CMK (cell line): ENCODE measurements around the gene ATF7IP.
A peak's percentile ranks its signal among the peaks of the same experiment; 100 is the strongest.
"Not testable (repeated sequence)": the region's sequence is repeated elsewhere in the genome, so short reads cannot be mapped to it uniquely, and the experiment has no call there.

Source experiments
- DNase-seq: peaks from one replicate; pipeline ENCODE4 v3.0.0-alpha.2; 2010; ENCODE audit warnings: low read depth

Gene ATF7IP

DNA sequence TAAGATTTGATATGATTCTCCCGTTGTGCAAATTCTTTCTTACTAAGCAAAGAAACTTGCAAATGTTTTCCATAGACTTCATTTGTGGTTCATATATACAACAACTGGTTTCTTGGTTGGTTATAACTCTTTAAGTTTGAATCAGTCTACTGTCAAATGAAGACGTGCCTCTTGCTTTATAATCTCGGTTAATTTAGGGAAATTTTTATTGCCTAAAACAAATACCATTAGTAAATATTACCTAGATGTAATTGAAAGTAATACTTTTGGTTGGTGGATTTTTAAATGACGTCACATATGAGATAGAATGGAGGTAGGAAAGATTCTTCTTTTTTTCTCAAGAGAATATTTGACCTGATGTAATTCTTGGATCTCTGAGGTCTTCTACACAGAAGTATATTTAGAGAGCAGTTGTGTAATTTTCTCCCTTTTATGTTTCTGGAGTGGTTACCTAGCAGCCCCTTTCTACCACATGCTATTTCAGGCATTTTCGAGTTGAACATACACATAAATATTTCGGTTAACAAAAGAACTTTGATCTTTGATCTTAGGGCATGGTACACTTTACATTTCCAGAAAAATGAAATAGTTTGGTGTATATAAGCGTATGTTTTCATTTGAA is 1.7 kb downstream of the ATF7IP start:
- no peak for DNase-seq

DNA sequence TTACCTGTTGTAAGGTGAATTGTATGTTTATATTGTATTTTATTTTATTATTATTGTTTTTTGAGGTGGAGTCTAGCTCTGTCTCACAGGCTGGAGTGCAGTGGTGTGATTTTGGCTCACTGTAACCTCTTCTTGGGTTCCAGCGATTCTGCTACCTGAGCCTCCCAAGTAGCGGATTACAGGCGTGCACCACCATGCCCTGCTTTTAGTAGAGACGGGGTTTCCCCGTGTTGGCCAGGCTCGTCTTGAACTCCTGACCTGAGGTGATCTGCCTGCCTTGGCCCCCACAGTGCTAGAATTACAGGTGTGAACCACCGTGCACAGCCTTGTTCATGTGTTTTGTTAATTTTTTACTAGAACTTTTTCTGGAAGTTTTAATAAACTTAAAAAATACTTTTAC is 3.8 kb downstream of the ATF7IP start:
- DNase-seq: no peak

DNA sequence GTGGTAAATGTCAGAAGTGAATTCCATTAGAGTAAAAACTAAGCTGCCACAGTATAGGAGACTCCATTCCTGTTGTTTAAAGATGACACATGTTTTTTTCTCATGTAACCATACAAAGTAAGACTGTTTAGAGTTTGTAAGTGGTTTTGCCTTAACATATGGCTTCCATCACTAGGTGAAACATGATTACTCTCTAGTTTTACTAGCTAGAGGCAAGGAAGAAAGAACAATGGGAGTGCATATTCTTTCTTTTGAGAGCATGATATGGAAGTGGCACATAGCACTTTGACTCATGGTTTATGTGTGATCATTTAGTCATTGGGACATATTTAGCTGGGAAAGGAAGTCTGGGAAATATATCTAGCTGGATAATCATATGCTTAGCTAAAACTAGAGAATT is 7.7 kb downstream of the ATF7IP start:
- DNase-seq: no peak

DNA sequence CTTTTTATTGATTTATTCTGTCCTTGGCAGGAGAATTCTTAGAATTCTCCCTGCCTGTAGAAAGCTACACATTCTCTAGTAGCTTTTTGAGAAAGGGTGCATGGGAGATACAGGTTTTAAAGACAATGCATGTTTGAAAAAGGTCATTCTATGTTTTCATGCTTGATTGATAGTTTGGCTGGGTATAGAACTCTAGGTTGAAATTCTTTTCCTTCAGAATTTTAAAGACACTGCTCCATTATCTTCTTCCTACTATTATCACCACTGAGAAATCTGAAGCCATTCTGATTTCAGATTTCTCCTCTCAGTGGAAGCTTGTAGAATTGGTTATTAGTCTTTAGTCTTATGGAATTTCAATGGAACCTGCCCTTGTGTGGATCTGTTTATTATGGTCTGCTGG is 14.0 kb downstream of the ATF7IP start:
- DNase-seq: no peak

DNA sequence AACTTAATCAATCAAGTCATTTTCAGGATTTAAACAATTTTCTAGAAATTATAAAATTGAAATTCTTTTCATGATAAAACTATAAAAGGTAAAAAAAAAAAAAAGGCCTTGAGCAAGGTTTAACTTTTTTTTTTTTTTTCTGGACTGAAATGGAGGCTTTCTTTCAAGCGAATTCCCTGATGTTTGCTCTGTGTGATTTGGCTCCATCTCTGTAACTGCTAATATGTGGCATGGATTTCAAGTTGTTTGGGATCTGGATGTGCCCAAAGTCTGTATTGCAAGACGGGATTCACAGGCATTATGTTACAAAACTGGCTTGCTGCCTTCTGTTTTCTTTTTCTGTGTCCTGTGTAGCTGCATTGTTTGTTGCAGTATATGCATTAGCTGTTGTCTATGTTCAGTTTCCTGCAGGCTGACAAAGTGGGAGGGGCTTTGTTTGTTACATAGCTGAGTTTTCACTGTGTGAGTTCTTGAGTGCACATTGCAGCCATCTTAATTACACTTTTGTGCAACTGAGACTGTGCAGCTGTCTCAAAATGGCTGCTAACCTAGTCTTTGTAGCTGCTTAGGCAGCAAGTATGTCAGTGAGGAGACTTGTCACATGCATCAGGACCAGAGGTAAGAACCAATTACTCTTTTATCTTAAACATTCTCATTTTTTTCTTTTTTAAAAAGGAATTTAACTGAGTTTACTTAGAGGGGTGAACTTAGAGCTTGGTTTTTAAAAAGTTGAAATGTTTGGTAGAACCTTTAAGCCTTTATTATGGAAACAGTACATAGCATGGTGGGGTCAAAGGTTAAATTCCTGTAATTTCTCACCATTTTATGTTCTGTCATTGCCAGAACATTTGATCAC is 19.5 kb downstream of the ATF7IP start:
- peak; percentile 55 for DNase-seq

DNA sequence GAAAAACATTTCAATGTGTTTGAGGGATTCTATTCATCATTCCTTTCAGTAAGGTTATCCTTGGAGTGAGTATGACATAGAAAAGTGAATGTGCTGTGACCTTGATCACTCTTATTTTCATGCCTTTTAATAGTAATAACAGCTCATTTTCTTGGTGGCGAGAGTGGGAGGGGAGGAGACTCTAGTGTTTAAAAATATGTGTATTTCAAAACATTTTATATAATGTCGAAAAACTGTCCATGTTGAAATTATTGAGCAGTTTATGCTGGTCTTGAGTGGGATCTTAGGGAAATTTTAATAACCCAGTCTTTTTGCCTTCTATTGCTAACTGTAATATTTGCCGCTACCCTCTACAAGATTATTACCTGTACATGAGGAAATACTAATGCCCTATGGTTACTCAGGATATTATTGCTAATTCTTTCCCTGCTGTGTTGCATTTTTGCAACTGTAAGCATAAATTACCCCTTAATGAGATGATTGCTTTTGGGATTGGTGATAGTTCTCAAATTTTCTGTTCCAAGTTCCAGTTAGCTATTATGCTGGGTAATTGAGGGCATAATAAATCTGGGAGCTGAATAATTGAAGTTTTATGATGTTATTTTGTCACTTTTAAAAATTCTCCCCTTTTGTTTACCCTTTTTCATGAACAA is 21.9 kb downstream of the ATF7IP start:
- no peak for DNase-seq

DNA sequence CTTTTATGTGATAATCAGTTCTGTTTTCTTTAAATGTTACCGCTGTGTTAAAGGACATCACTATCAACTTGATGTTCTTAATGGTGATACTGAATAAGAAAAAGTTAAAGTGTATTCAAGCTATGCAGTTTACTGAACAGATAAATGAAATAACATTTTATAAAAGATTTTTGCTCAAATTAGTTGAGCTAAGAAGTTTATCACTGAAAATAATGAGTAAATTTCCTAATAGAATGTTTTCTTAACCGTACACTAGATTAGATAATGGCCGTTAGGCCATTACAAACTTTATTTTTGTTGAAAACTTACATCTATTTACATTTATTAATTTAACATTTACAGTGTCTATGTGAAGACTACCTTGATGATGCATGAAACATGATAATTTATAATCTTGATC is 25.0 kb downstream of the ATF7IP start:
- DNase-seq: no peak

DNA sequence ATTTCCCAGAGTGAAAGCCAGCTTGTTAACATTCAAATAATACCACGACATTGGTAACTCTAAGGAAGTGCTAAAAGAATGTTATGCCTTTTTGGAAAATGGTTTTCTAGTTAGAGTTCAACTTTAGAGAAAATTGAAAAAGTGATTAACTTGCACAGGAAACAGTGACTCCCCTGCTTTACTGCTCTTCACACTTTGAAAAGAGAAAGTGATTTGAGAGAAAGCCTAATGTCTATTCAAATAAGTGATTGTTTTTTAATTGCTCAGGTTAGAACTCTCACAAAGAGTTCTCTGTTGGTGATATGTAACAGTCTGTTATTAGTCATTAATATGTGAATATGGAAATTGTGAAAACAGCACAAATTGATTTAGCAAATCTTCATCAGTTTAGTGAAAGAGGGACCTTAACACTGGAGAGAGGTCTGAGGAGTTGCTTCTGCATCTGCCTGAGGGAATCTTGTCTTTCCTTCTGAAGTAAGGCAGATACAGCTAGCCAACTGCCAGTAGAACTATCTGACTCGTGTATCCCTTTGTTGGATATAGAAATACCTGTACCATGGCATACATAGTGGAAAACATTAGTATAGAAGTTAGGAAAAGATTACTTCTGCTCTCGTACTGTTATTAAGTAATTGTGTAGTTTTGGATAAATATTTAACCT is 25.5 kb downstream of the ATF7IP start:
- no peak for DNase-seq

DNA sequence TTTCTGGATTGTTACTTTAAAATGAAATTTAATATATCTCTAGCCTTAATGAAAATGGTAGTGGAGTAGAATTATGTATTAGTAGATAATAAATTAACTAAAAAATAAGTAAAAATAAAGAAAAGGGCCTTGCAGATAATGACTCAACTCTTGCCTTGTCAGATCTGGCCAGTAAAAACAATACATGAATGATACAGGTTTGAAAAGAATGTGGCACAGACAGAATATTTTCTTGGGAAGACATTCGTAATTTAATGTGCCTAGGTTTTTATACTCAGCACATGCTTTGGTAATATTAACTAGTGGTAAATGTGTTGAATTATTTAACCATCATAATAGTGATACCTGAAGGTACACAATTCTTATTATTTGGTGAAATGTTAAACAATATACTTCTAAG is 28.3 kb downstream of the ATF7IP start:
- DNase-seq: no peak

DNA sequence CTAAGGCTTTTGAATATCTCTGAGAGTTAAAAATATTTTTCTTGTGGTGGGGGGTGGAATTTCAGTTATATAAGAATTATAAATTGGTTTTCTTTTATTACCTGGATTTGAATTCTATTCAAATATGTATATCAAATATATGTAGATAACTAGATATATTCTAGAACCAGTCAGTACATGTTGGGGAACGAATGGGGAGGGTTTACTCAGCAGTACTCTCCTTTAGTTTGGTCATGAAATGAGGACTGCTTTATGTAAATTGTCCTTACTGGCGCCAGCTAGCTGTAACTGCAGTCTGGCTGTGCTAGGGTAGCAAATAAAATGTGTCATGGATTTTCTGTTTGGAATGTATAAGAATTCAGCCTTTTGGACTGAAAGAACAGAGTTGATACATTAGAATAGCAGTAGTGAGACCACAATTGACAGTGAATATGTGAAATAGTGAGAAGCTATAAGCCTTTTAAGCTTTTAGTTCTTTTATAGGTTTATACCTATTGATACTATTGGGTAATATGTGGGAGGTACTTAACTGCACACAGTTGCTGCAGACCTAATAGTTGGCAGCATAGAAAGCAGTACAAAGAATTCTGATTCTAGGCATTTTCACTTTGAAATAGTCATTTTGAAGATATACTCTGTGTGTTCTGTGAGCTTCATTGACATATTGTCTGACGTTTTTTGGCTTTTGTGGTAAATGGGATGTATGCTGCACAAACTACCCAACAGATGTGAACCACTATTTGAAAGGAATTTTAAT is 29.0 kb downstream of the ATF7IP start:
- DNase-seq: peak; percentile 44

DNA sequence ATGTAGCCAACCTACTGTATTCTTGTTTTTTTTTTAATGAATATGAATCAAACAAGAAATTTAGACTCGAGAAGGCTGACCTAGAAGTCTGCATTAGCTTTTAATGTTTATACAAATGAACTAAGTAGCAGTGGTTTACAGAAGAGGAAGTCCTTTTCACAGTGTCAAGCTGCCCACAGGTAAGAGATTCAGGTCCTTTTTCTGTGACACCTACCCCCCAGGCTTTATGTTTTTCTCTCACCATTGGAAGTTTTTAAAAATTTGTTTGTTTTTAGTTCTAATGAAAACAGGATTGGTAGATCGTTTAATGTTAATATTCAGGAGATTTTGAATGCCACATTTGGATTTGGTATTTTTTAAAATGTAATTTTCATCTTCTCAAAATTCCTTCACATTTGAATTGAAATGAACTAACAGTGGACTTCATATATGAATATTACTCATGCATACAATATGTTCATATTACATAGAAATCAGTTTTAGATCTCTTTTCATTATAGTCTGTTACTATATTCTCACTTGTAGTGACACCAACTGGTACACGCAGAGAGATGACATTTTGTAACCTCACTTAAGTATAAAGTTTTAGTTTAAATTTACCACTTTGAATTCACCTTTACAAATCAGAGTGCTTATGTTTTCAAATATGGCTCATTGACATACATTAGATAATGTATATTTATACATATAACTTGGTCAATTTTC is 29.7 kb downstream of the ATF7IP start:
- no peak for DNase-seq

DNA sequence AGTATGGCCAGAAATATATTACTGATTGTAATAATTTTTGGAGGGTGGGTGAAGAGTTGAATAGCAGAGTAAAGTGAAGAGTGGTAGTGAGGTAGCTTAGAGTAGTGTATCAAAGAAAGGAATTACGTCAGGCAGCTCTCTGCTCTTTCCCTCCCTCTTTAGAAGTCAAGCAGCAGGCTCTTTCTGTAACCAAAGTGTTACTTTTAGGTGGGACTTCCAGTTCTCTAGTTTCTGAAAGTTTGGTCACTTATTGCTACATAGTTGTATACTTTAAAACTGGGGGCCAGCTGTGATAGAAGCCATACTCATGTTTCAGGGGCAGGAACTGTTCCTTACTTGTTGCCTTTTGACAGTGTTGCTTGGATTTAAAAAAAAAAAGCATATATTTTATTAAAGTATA is 30.6 kb downstream of the ATF7IP start:
- DNase-seq: no peak

DNA sequence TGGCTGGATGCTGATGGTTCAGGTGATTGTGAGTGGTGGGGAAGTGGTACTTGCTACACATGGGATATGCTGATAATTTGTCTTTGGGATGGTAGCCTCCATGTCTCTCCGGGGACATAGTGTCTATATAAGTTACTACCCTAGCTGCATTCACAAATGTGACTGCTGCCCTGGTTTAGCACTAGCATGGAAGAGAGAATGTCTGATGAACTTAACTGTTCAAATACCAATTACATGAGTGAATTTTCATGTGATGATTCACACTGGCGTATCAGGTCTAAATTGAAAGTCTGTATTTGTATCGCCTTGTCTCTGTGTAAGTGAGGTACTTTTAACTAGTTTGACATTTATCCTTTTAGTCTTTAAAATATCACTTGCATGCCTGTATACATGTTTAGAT is 34.4 kb downstream of the ATF7IP start:
- DNase-seq: no peak

DNA sequence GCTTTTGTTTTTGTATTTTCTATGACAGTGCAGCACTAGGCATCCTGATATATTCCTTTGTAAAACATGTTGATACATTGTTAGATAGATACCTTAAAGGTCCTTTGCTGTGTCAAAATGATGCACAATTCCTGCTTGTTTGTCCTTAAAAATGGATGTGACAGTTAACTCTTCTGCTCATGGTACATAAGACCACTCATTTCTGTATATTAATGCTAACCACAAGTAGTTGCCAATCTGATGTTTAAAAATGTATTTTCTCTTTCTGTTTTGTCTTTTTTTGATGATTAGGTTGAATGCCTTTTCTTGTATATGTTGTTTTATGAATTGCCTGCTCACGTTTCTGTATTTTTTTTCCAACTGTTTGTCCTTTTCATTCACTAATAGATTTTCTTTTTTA is 35.1 kb downstream of the ATF7IP start:
- no peak for DNase-seq

DNA sequence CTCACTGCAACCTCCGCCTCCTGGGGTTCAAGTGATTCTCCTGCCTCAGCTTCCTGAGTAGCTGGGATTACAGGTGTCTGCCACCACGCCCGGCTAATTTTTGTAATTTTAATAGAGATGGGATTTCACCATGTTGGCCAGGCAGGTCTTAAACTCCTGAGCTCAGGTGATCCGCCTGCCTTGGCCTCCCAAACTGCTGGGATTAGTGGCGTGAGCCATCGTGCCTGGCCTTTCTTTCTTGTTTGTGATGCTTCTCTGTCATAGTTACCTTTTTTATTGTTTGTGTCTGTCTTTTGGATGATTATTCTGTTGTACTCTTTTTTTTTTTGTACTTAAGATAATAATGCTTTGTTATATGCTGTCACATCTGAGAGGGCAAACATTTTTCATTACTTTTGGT is 35.8 kb downstream of the ATF7IP start:
- not testable (repeated sequence) for DNase-seq

DNA sequence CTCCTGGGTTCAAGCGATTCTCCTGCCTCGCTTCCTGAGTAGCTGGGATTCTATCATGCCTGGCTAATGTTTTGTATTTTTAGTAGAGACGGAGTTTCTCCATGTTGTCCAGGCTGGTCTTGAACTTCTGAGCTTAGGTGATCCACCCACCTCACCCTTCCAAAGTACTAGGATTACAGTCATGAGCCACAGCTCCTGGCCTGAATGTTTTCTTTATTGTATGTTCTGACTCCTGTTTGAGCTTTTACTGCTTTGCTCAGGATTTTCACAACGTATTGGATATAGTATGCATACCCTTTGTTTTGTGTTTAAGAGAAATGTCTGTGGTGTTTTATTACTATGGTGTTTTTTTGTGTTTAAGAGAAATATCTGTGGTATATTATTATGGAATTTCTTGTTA is 37.2 kb downstream of the ATF7IP start:
- DNase-seq: no peak

DNA sequence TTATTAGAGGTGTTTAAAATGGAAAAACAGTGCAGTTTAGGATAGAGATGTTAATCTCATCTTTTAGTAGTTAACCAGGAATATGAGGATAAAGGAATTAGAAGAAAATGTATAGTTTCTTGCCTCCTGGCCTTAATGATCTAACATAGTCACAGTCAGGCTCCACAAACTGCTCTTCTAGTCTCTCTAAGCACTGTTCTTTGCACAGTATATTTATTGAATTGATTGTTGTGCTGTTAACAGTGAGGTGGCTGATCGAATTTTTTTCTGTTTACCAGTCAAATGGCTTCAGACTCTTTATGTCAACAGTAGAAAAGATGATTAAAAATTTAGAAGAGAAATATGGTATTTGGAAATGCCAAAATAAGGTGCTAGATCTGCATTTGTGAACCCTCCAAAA is 37.8 kb downstream of the ATF7IP start:
- DNase-seq: no peak

DNA sequence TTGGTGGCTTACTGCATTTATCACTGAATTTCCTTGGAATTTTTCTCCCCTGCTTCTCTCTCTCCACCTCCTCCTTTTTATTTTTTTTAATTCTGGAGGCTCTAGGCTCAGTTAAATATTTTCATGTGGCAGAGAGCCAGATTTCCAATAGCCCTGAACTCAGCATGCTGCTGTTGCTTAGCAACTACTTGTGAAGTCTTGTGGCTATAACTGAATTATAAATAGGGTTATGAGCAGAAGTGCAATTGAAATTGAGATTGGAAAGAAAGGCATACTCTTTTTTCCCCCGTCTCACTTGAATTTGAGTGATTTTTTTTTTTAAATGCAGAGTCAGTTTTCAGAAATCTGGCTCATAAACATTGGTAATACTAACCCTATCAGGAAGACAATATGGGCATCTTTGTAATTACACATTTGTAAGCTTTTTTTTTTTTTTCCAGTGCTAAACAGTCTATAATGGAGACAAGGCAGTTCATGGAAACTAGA is 38.3 kb downstream of the ATF7IP start:
- DNase-seq: no peak

DNA sequence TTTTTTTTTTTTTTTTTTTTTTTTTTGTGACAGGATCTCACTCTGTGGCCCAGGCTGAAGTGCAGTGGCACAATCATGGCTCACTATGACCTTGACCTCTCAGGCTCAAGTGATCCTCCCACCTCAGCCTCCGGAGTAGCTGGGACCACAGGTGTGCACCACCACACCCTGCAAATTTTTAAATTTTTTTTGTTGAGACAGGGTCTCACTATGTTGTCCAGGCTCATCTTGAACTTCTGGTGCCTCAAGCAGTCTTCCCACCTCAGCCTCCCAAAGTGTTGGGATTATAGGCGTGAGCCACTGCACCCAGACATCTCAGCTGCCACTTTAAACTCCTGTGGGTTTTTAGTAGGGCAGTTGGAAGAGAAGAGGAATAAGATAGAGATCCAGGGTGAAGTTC is 39.9 kb downstream of the ATF7IP start:
- DNase-seq: not testable (repeated sequence)

DNA sequence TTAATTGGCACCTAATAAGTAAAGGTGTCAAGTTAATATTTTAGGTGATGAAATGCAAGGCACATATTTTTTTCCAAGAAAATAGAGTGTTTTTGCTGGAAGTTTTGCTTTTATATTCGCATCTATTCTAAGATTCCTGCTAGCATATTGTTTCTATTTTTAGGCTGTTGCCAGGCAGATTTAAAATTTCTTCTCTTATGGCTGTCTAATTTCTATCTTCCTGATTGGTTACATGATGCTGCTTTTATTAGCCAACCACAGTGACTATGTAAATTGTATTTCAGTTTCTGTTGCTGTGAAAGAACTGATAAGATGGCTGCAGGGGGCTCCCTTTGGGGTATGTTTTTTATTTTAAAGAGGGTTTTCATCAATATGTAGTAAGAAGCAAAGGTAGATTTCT is 42.7 kb downstream of the ATF7IP start:
- peak; percentile 30 for DNase-seq

DNA sequence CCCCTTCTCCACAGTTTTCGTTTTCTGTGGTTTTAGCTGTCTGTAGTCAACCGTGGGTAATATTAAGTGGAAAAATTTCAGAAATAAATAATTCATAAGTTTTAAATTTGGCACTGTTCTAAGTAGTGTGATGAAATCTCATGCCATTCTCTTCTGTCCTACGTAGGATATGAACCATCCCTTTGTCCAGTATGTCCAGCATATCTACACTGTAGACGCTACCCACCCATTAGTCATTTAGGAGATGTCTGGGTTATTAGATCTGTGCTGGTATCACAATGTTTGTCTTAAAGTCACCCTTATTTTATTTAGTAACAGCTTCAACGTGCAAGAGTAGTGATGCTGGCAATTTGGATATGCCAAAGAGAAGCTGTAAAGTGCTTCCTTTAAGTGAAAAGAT is 44.7 kb downstream of the ATF7IP start:
- no peak for DNase-seq
